H1 (cell line): ENCODE data around the gene CHST10. TPM values are rescaled to one million over a fixed set of nuclear protein-coding genes. Genes with fewer than 3 reads are reported as not detected.

ENCODE experiments used
- CTCF ChIA-PET: fragments of 300-600 bp; sonication (Branson Sonifier 250); formaldehyde crosslinking; loops from one replicate; lab custom pipeline; 2021; ENCODE audit not compliant: partially characterized antibody; lab: Charles Lee
- POLR2A ChIA-PET: fragments of 300-600 bp; sonication (Branson Sonifier 250); formaldehyde crosslinking; loops from one replicate; lab custom pipeline; 2021; ENCODE audit warnings: inconsistent platforms; ENCODE audit not compliant: partially characterized antibody; lab: Charles Lee
- DNase-seq, 2 experiments: peaks; one replicate each; pipeline versions ENCODE4 v3.0.0 to v3.0.0-alpha.2; 2010 to 2022; ENCODE audit warnings: low spot score in 2 of 2, low read depth in 1 of 2, mixed read lengths in 1 of 2
- FAIRE-seq: peaks from 2 replicates; lab custom pipeline; 2011; peaks lifted over from hg19 to GRCh38; lab: Jason Lieb, UNC
- H2AFZ ChIP-seq: 2 replicates; pipeline ENCODE4 v1.8.1; 2012; ENCODE audit warnings: low read length, inconsistent platforms
- H2AK5ac ChIP-seq: 2 replicates; pipeline ENCODE4 v1.6.1; 2013; ENCODE audit warnings: low read depth, low read length
- H2BK120ac ChIP-seq: replicated peaks from 2 replicates; pipeline ENCODE3; 2013; ENCODE audit warnings: low read depth, low read length, inconsistent platforms
- H2BK12ac ChIP-seq: 2 replicates; pipeline ENCODE4 v1.6.1; 2013; ENCODE audit warnings: low read depth, low read length
- H2BK15ac ChIP-seq: 2 replicates; pipeline ENCODE4 v1.6.1; 2013; ENCODE audit warnings: low read length
- H2BK20ac ChIP-seq: 2 replicates; pipeline ENCODE4 v1.6.1; 2013; ENCODE audit warnings: low read length
- H2BK5ac ChIP-seq: 2 replicates; pipeline ENCODE4 v1.6.1; 2013; ENCODE audit warnings: low read depth, low read length
- H3K14ac ChIP-seq: 2 replicates; pipeline ENCODE4 v1.6.1; 2013; ENCODE audit warnings: inconsistent platforms; ENCODE audit not compliant: insufficient read length
- H3K18ac ChIP-seq: 2 replicates; pipeline ENCODE4 v1.6.1; 2013; ENCODE audit warnings: low read length; ENCODE audit errors: extremely low read depth
- H3K23ac ChIP-seq: 2 replicates; pipeline ENCODE4 v1.6.1; 2013; ENCODE audit warnings: inconsistent platforms; ENCODE audit not compliant: insufficient read length
- H3K23me2 ChIP-seq: 2 replicates; pipeline ENCODE4 v1.6.1; 2013; ENCODE audit warnings: low read depth, low read length
- H3K27ac ChIP-seq: 2 replicates; pipeline ENCODE4 v1.6.1; 2011; ENCODE audit warnings: low read depth, low read length, inconsistent platforms
- H3K27me3 ChIP-seq, 4 experiments: replicated peaks in 1 of 4; 1 replicate in 1 of 4; 2 replicates in 3 of 4; pipeline versions ENCODE4 v1.6.1 to v1.8.1; 2011 to 2013; ENCODE audit warnings: low read length in 3 of 4, mild to moderate bottlenecking in 3 of 4, inconsistent platforms in 2 of 4, mixed read lengths in 2 of 4, moderate library complexity in 1 of 4; ENCODE audit not compliant: control insufficient read depth in 3 of 4, insufficient read depth in 3 of 4; ENCODE audit errors: extremely low read depth in 1 of 4
- H3K36me3 ChIP-seq, 4 experiments: 2 replicates each; pipeline versions ENCODE4 v1.6.1 to v1.8.1; 2011 to 2013; ENCODE audit warnings: mild to moderate bottlenecking in 4 of 4, low read length in 3 of 4, moderate library complexity in 2 of 4, control low read depth in 1 of 4, inconsistent platforms in 1 of 4; ENCODE audit not compliant: insufficient read depth in 4 of 4, control insufficient read depth in 2 of 4
- H3K4ac ChIP-seq: replicated peaks from 2 replicates; pipeline ENCODE3; 2013; ENCODE audit warnings: low read length, low read depth, mixed read lengths, inconsistent platforms; ENCODE audit not compliant: insufficient read length
- H3K4me1 ChIP-seq, 4 experiments: replicated peaks in 1 of 4; 1 replicate in 1 of 4; 2 replicates in 3 of 4; pipeline versions ENCODE4 v1.6.1 to v1.8.1; 2011 to 2013; ENCODE audit warnings: low read length in 3 of 4, inconsistent platforms in 2 of 4, mixed read lengths in 1 of 4; ENCODE audit not compliant: insufficient read depth in 4 of 4, control insufficient read depth in 3 of 4
- H3K4me2 ChIP-seq, 2 experiments: 2 replicates each; pipeline versions ENCODE4 v1.6.1 to v1.8.1; 2011 to 2013; ENCODE audit warnings: low read depth in 2 of 2, low read length in 2 of 2, control low read depth in 1 of 2, inconsistent platforms in 1 of 2, mild to moderate bottlenecking in 1 of 2; ENCODE audit not compliant: insufficient read depth in 1 of 2
- H3K4me3 ChIP-seq, 4 experiments: fragments of 200-600, 300-600 bp in 1 of 4; sonication (generic), shearing (Covaris generic), sonication (Bioruptor Twin) in 1 of 4; 2 replicates each; pipeline versions ENCODE4 v1.5.1 to v1.8.1; 2011 to 2016; ENCODE audit warnings: low read length in 4 of 4, low read depth in 3 of 4, control low read depth in 2 of 4, inconsistent platforms in 2 of 4, mild to moderate bottlenecking in 2 of 4, mixed read lengths in 1 of 4, moderate library complexity in 1 of 4; ENCODE audit not compliant: insufficient read depth in 2 of 4; ENCODE audit errors: extremely low read depth in 1 of 4
- H3K56ac ChIP-seq: replicated peaks from 2 replicates; pipeline ENCODE3; 2013; ENCODE audit warnings: low read depth, mild to moderate bottlenecking, mixed read lengths, low read length, inconsistent platforms; ENCODE audit not compliant: insufficient read length
- H3K79me1 ChIP-seq: 2 replicates; pipeline ENCODE4 v1.6.1; 2013; ENCODE audit warnings: low read depth, low read length, control low read depth
- H3K79me2 ChIP-seq, 2 experiments: 2 replicates each; pipeline versions ENCODE4 v1.6.1 to v1.8.1; 2012 to 2013; ENCODE audit warnings: low read length in 2 of 2, mild to moderate bottlenecking in 2 of 2, inconsistent platforms in 1 of 2; ENCODE audit not compliant: insufficient read depth in 2 of 2, control insufficient read depth in 1 of 2
- H3K9ac ChIP-seq, 4 experiments: replicated peaks in 1 of 4; 1 replicate in 1 of 4; 2 replicates in 3 of 4; pipeline versions ENCODE4 v1.6.1 to v1.8.1; 2011 to 2013; ENCODE audit warnings: low read depth in 3 of 4, low read length in 3 of 4, control low read depth in 2 of 4, mild to moderate bottlenecking in 2 of 4, moderate library complexity in 2 of 4, inconsistent platforms in 1 of 4; ENCODE audit errors: extremely low read depth in 1 of 4
- H3K9me3 ChIP-seq, 2 experiments: 2 replicates each; pipeline versions ENCODE4 v1.6.1 to v1.8.1; 2012 to 2013; ENCODE audit warnings: mild to moderate bottlenecking in 2 of 2, moderate library complexity in 2 of 2, control low read depth in 1 of 2, inconsistent platforms in 1 of 2, low read depth in 1 of 2, low read length in 1 of 2, mixed read lengths in 1 of 2; ENCODE audit not compliant: insufficient read depth in 2 of 2
- H4K20me1 ChIP-seq, 2 experiments: replicated peaks in 1 of 2; 2 replicates each; pipeline versions ENCODE3 to v1.8.1; 2011 to 2013; ENCODE audit warnings: inconsistent platforms in 2 of 2, low read length in 2 of 2, mild to moderate bottlenecking in 1 of 2; ENCODE audit not compliant: insufficient read depth in 2 of 2, control insufficient read depth in 1 of 2
- H4K5ac ChIP-seq: 2 replicates; pipeline ENCODE4 v1.6.1; 2013; ENCODE audit warnings: low read length, low read depth, mixed read lengths, inconsistent platforms; ENCODE audit not compliant: insufficient read length
- H4K8ac ChIP-seq: 2 replicates; pipeline ENCODE4 v1.8.0; 2013; ENCODE audit warnings: mild to moderate bottlenecking, moderate library complexity, low read length, inconsistent platforms; ENCODE audit not compliant: insufficient read depth; ENCODE audit errors: extremely low read depth
- H4K91ac ChIP-seq: replicated peaks from 2 replicates; pipeline ENCODE3; 2013; ENCODE audit warnings: low read length, mixed read lengths, inconsistent platforms; ENCODE audit not compliant: insufficient read length
- CTBP2 ChIP-seq: IDR thresholded peaks from 2 replicates; pipeline ENCODE4 v1.7.0; 2011; ENCODE audit warnings: borderline replicate concordance, mild to moderate bottlenecking, moderate library complexity, mixed read lengths, low read length; ENCODE audit not compliant: insufficient read depth, insufficient read length
- HDAC2 ChIP-seq, 2 experiments: fragments of 300-600 bp in 1 of 2; sonication (generic) in 1 of 2; IDR thresholded peaks; 2 replicates each; pipeline ENCODE4 v1.6.1; 2011 to 2012; ENCODE audit warnings: low read depth in 2 of 2, low read length in 2 of 2, mild to moderate bottlenecking in 2 of 2, moderate library complexity in 2 of 2, borderline replicate concordance in 1 of 2, inconsistent platforms in 1 of 2
- JUN ChIP-seq: IDR thresholded peaks from 2 replicates; pipeline ENCODE4 v1.6.1; 2011; ENCODE audit warnings: low read depth, mild to moderate bottlenecking, improper control_type of control experiment, low read length
- RFX5 ChIP-seq: IDR thresholded peaks from 2 replicates; pipeline ENCODE4 v1.6.1; 2011; ENCODE audit warnings: low read depth, low read length, improper control_type of control experiment, borderline replicate concordance
- SP1 ChIP-seq: IDR thresholded peaks from 2 replicates; pipeline ENCODE4 v1.6.1; 2011; ENCODE audit warnings: low read depth, low read length
- USF2 ChIP-seq: IDR thresholded peaks from 2 replicates; pipeline ENCODE4 v1.6.1; 2011; ENCODE audit warnings: low read length, improper control_type of control experiment
- WGBS, 2 experiments: shearing (Covaris generic) in 1 of 2; methylation state at CpG; one replicate each; pipeline versions ENCODE4 v1.1.6 to v1.1.7; 2013 to 2015; ENCODE audit warnings: low lambda C conversion rate in 2 of 2, mixed read lengths in 2 of 2, inconsistent platforms in 1 of 2, low coverage in 1 of 2, missing lambda C conversion rate in 1 of 2; ENCODE audit not compliant: insufficient replicate concordance in 2 of 2, insufficient coverage in 1 of 2, insufficient read length in 1 of 2; ENCODE audit errors: extremely low coverage in 1 of 2, missing lambda C conversion rate in 1 of 2; 5-methylcytosine and 5-hydroxymethylcytosine counted together
- polyA plus RNA-seq, 7 experiments: library from polyadenylated mRNA; depleted of rRNA in 3 of 7; stranded (reverse) in 5 of 7; unstranded in 2 of 7; fragments of >200 nt in 5 of 7; fragments of 200-250 nt in 2 of 7; gene quantifications; 1 replicate in 5 of 7; 2 replicates in 1 of 7; 4 replicates in 1 of 7; pipeline versions ENCODE4 v1.2.1 to v1.2.3, GENCODE V29; 2011 to 2013; ENCODE audit warnings: missing spikeins in 2 of 7, mixed read lengths in 2 of 7
- total RNA-seq: library from RNA; stranded (reverse); fragmentation: NEBNext Ultra II Directional; extraction: Animal tissue kit (Norgen Biotek cat#: 25700); gene quantifications from 2 replicates; pipeline ENCODE4 v1.2.1, GENCODE V29; 2021

Gene CHST10
- total and polyA plus RNA-seq, 2 of the 8 experiments (the other 6 are each of a cell fraction or from before 2014, with no cell fraction given), result 27.3 to 29.1 TPM

- no peak overlapping the region for H3K56ac ChIP-seq
- no peak overlapping the region for H3K27ac ChIP-seq
- peaks cover 0 to 2% (median 0%) of the 10 kb centered on the region in 4 experiments; a peak in 1 of 7 replicates for H3K4me1 ChIP-seq
- no peak overlapping the region for H2BK15ac ChIP-seq
- H3K4ac ChIP-seq, result no peak overlapping the region
- H3K9ac ChIP-seq, result no peak overlapping the region
- no peak overlapping the region for H2AFZ ChIP-seq
- H3K14ac ChIP-seq, result no peak overlapping the region
- H3K27me3 ChIP-seq, result no peaks in the 10 kb centered on the region
- no peak overlapping the region for H2BK12ac ChIP-seq
- H4K91ac ChIP-seq, result no peak overlapping the region
- no peak overlapping the region for H3K18ac ChIP-seq
- H2BK5ac ChIP-seq, result no peak overlapping the region
- no peak overlapping the region for H3K4me3 ChIP-seq
- no peak overlapping the region for H4K5ac ChIP-seq
- H3K79me2 ChIP-seq, result no peaks in the 10 kb centered on the region
- H4K8ac ChIP-seq, result no peak overlapping the region
- no peak overlapping the region for H2AK5ac ChIP-seq
- H2BK20ac ChIP-seq, result no peak overlapping the region
- H3K4me2 ChIP-seq, result no peak overlapping the region
- WGBS, 2 experiments, result 87% methylated on average over 12 of the region's 12 CpGs; no CpG with 5 or more reads in 1 of the 2 experiments
- H3K9me3 ChIP-seq, result no peaks in the 10 kb centered on the region
- FAIRE-seq, result no peak
- H4K20me1 ChIP-seq, result peaks cover 0 to 3% of the 10 kb centered on the region in 2 experiments
- H3K36me3 ChIP-seq, result peaks cover 2 to 20% (median 16%) of the 10 kb centered on the region in 4 experiments
- no peak overlapping the region for H2BK120ac ChIP-seq
- POLR2A ChIA-PET, result interaction anchor here (1.6 kb wide), 1 partner anchor 14 kb away, joined by 5 read pairs; no protein-coding TSS in a partner anchor
- H3K79me1 ChIP-seq, result no peaks in the 10 kb centered on the region
- CTCF ChIA-PET, result interaction anchor here (1.1 to 8.3 kb wide), 7 partner anchors 9 to 128 kb away, joined by 3 to 70 read pairs (median 5); no protein-coding TSS in a partner anchor
- 0 out of 2 replicates have a peak, but pooled peaks cover 1% of the 10 kb centered on the region for H3K23me2 ChIP-seq
- no peak for DNase-seq
- H3K23ac ChIP-seq, result no peak overlapping the region
- TF ChIP-seq SP1, result no peak
- no peak for TF ChIP-seq USF2
- TF ChIP-seq JUN, result no peak
- no peak for TF ChIP-seq CTBP2
- TF ChIP-seq HDAC2 (IDR thresholded peaks at IDR 0.05; ENCODE audit: borderline replicate concordance in 1 of 2, low read depth in 2 of 2, low read length in 2 of 2), result no peak
- TF ChIP-seq RFX5, result no peak
These were observed 27.2 kb downstream of the CHST10 start for GRCh38 chr2:100390001-100390940.
